Neural progenitor cell (in vitro differentiated cells): ENCODE measurements around the gene AQP7. TPM values are rescaled to one million over a fixed set of nuclear protein-coding genes. Genes with fewer than 3 reads are reported as not detected.
"Not testable (repeated sequence)": the region's sequence is repeated elsewhere in the genome, so short reads cannot be mapped to it uniquely, and the experiment has no call there.

Experiments
- DNase-seq: peaks from one replicate; pipeline ENCODE4 v3.0.0-alpha.2; 2016; ENCODE audit warnings: low spot score
- H2AFZ ChIP-seq: fragments of 200-600 bp; sonication (generic); replicated peaks from 2 replicates; pipeline ENCODE4 v1.6.1; 2016; ENCODE audit warnings: antibody characterized with exemption
- H3F3A ChIP-seq: fragments of 200-600 bp; sonication (generic); 2 replicates; pipeline ENCODE4 v1.6.1; 2016; ENCODE audit warnings: antibody characterized with exemption, low read depth
- H3K27ac ChIP-seq: fragments of 200-600 bp; sonication (generic); 2 replicates; pipeline ENCODE4 v1.5.1; 2016; ENCODE audit warnings: mild to moderate bottlenecking
- H3K27me3 ChIP-seq: fragments of 200-600 bp; sonication (generic); 2 replicates; pipeline ENCODE4 v1.6.1; 2016; ENCODE audit warnings: mild to moderate bottlenecking, moderate library complexity
- H3K36me3 ChIP-seq: fragments of 200-600 bp; sonication (generic); 2 replicates; pipeline ENCODE4 v1.5.1; 2016
- H3K4me1 ChIP-seq: fragments of 200-600 bp; sonication (generic); 2 replicates; pipeline ENCODE4 v1.6.1; 2016; ENCODE audit warnings: mixed run types
- H3K4me2 ChIP-seq: fragments of 200-600 bp; sonication (generic); 2 replicates; pipeline ENCODE4 v1.6.1; 2016
- H3K4me3 ChIP-seq: fragments of 200-600 bp; sonication (generic); 2 replicates; pipeline ENCODE4 v1.5.1; 2016
- H3K79me2 ChIP-seq: fragments of 200-600 bp; sonication (generic); 2 replicates; pipeline ENCODE4 v1.6.1; 2016; ENCODE audit warnings: low read depth
- H3K9ac ChIP-seq: fragments of 200-600 bp; sonication (generic); 2 replicates; pipeline ENCODE4 v1.6.1; 2016
- H3K9me3 ChIP-seq: fragments of 200-600 bp; sonication (generic); 2 replicates; pipeline ENCODE4 v1.5.1; 2016; ENCODE audit warnings: low read depth
- H4K20me1 ChIP-seq: fragments of 200-600 bp; sonication (generic); 2 replicates; pipeline ENCODE4 v1.6.1; 2016; ENCODE audit warnings: low read depth
- H3K27ac Mint-ChIP-seq: 3 replicates; pipeline ENCODE4 v1.8.0; 2021; ENCODE audit warnings: mixed read lengths
- H3K27me3 Mint-ChIP-seq: 2 replicates; pipeline ENCODE4 v1.8.0; 2022; ENCODE audit warnings: low read depth, mild to moderate bottlenecking, inconsistent platforms, moderate library complexity, mixed read lengths; ENCODE audit not compliant: insufficient read depth
- H3K36me3 Mint-ChIP-seq: 3 replicates; pipeline ENCODE4 v1.8.0; 2021; ENCODE audit warnings: mixed read lengths
- H3K4me1 Mint-ChIP-seq: 3 replicates; pipeline ENCODE4 v1.8.0; 2021; ENCODE audit warnings: mixed read lengths
- H3K4me3 Mint-ChIP-seq: 3 replicates; pipeline ENCODE4 v1.8.0; 2021; ENCODE audit warnings: mild to moderate bottlenecking, moderate library complexity, mixed read lengths
- H3K9me3 Mint-ChIP-seq: 3 replicates; pipeline ENCODE4 v1.8.0; 2020; ENCODE audit warnings: mixed read lengths
- CTCF ChIP-seq: fragments of 200-600 bp; sonication (generic); IDR thresholded peaks from 2 replicates; pipeline ENCODE4 v1.5.1; 2017; ENCODE audit warnings: antibody characterized with exemption, mild to moderate bottlenecking
- EZH2 ChIP-seq: fragments of 200-600 bp; sonication (generic); IDR thresholded peaks from 2 replicates; pipeline ENCODE4 v1.6.1; 2017; ENCODE audit warnings: antibody characterized with exemption, mild to moderate bottlenecking, moderate library complexity
- EZH2phosphoT487 ChIP-seq: fragments of 200-600 bp; sonication (generic); IDR thresholded peaks from 2 replicates; pipeline ENCODE4 v1.6.1; 2017; ENCODE audit warnings: antibody characterized with exemption
- total RNA-seq: library from RNA; depleted of rRNA; stranded (reverse); fragments of >200 nt; gene quantifications from 2 replicates; pipeline ENCODE4 v1.2.3, GENCODE V29; 2015; ENCODE audit warnings: low replicate concordance

The AQP7 gene
- total RNA-seq, 1 donor from 2014 or later = not detected

GRCh38 chr9:33364127-33364526 is 38.2 kb downstream of the AQP7 start:
- no peak for TF ChIP-seq EZH2
- TF ChIP-seq EZH2phosphoT487 = no peak
- TF ChIP-seq CTCF = no peak
- Mint-ChIP-seq H3K36me3 (no peaks in the 10 kb centered on the region), H3K4me3 (no peak overlapping the region), H3K27me3 (peaks cover 2% of the 10 kb centered on the region), H3K4me1 (no peaks in the 10 kb centered on the region), H3K9me3 (no peaks in the 10 kb centered on the region), H3K27ac (no peak overlapping the region)
- no peaks in the 10 kb centered on the region for H3F3A ChIP-seq
- no peaks in the 10 kb centered on the region for H3K36me3 ChIP-seq
- no peak overlapping the region for H3K27ac ChIP-seq
- no peaks in the 10 kb centered on the region for H3K27me3 ChIP-seq
- no peaks in the 10 kb centered on the region for H3K4me1 ChIP-seq
- no peak overlapping the region for H2AFZ ChIP-seq
- H3K4me2 ChIP-seq = no peak overlapping the region
- DNase-seq = no peak
- H3K9ac ChIP-seq = no peak overlapping the region
- H4K20me1 ChIP-seq = no peaks in the 10 kb centered on the region
- no peaks in the 10 kb centered on the region for H3K79me2 ChIP-seq
- H3K9me3 ChIP-seq = no peaks in the 10 kb centered on the region
- no peak overlapping the region for H3K4me3 ChIP-seq

- H3K4me3 ChIP-seq, H3F3A ChIP-seq, H3K27me3 ChIP-seq, H3K4me1 Mint-ChIP-seq, DNase-seq, H3K9me3 Mint-ChIP-seq, H3K4me3 Mint-ChIP-seq, H3K27me3 Mint-ChIP-seq, H3K27ac ChIP-seq, H4K20me1 ChIP-seq, H3K36me3 Mint-ChIP-seq, H3K36me3 ChIP-seq, H2AFZ ChIP-seq, H3K9ac ChIP-seq, H3K27ac Mint-ChIP-seq, H3K4me1 ChIP-seq, H3K9me3 ChIP-seq, H3K4me2 ChIP-seq, H3K79me2 ChIP-seq: not testable (repeated sequence)
Observed at GRCh38 chr9:33358641-33359040, 43.7 kb downstream of the AQP7 start.

DNA sequence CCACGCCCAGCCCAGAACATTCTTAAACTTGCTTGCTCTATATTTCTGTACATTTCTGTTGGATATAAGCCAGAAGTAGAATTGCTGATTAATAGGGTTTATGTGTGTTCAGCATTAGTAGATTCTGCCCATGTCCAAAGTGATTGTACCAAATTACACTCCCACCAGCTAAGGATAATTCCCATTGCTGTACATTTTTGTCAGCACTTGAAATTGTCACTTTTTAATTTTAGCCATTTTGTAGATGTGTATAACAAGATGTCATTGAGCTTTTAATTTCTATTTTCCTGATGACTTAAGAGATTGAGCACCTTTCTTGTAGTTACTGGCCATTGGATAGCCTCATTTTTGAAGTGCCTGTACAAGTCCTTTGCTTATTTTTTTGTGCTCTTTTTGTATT is 46.4 kb downstream of the AQP7 start:
- Histone ChIP-seq H3K79me2 (no peaks in the 10 kb centered on the region), H3K36me3 (no peaks in the 10 kb centered on the region), H3K4me3 (no peak overlapping the region), H3K27ac (no peak overlapping the region), H2AFZ (no peak overlapping the region), H3K4me1 (no peaks in the 10 kb centered on the region), H3K9me3 (no peaks in the 10 kb centered on the region), H3F3A (no peaks in the 10 kb centered on the region), H3K4me2 (no peak overlapping the region), H4K20me1 (no peaks in the 10 kb centered on the region), H3K27me3 (no peaks in the 10 kb centered on the region), H3K9ac (no peak overlapping the region)
- H3K9me3 Mint-ChIP-seq = no peaks in the 10 kb centered on the region
- H3K4me1 Mint-ChIP-seq = no peaks in the 10 kb centered on the region
- H3K4me3 Mint-ChIP-seq = no peak overlapping the region
- H3K27ac Mint-ChIP-seq = no peak overlapping the region
- H3K36me3 Mint-ChIP-seq = no peaks in the 10 kb centered on the region
- no peaks in the 10 kb centered on the region for H3K27me3 Mint-ChIP-seq
- DNase-seq = no peak
- TF ChIP-seq EZH2 (no peak), CTCF (no peak), EZH2phosphoT487 (no peak)

DNA sequence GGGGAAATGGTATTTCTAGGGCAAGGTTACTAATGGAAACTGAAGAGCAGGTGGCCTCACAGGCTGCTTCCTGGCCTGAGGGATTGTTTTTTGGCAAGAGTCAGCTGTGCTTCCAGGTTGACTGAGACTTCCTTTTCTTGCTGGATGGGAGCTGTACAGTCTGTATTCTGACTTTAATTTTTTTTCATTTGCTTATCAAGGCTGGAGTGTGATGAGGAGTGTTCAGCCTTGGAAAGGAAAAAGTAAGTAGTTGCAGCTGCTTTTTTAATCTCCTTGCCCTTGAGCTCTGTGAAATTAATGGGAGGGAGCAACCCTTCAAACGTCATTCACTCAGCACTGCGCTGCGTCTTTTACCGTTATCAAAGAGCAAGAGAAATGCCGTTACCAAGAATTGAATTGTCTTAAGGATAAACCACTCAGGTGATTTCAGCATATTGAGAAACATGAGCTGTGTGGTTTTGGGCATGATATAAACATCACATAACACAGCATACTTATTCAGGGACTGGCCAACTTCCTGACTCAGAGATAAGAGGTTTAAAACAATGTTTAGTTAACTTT is 47.6 kb downstream of the AQP7 start:
- H3K9me3 ChIP-seq = no peaks in the 10 kb centered on the region
- H3K79me2 ChIP-seq = no peaks in the 10 kb centered on the region
- no peaks in the 10 kb centered on the region for H3K4me1 ChIP-seq
- no peaks in the 10 kb centered on the region for H3K27me3 Mint-ChIP-seq
- H3F3A ChIP-seq = no peaks in the 10 kb centered on the region
- no peak overlapping the region for H2AFZ ChIP-seq
- H3K27ac Mint-ChIP-seq = no peak overlapping the region
- no peak overlapping the region for H3K27ac ChIP-seq
- TF ChIP-seq CTCF = no peak
- no peak for TF ChIP-seq EZH2phosphoT487
- TF ChIP-seq EZH2 = no peak
- H3K4me1 Mint-ChIP-seq = no peaks in the 10 kb centered on the region
- no peak overlapping the region for H3K4me3 Mint-ChIP-seq
- H3K27me3 ChIP-seq = no peaks in the 10 kb centered on the region
- no peaks in the 10 kb centered on the region for H3K36me3 ChIP-seq
- DNase-seq = no peak
- H3K9me3 Mint-ChIP-seq = no peaks in the 10 kb centered on the region
- H3K36me3 Mint-ChIP-seq = no peaks in the 10 kb centered on the region
- no peaks in the 10 kb centered on the region for H4K20me1 ChIP-seq
- no peak overlapping the region for H3K4me3 ChIP-seq
- no peak overlapping the region for H3K4me2 ChIP-seq
- H3K9ac ChIP-seq = no peak overlapping the region
